HCT116 (cell line): ENCODE measurements around the gene EDN1.
"Not testable (repeated sequence)": the region's sequence is repeated elsewhere in the genome, so short reads cannot be mapped to it uniquely, and the experiment has no call there.

ENCODE experiments used
- ATF3 ChIP-seq: IDR thresholded peaks from 2 replicates; pipeline ENCODE4 v1.6.1; 2012
- CBX3 ChIP-seq: IDR thresholded peaks from 2 replicates; pipeline ENCODE4 v1.6.1; 2012; ENCODE audit warnings: low read depth
- CTCF ChIP-seq, 3 experiments: fragments of 200-600 bp in 1 of 3; sonication (generic) in 1 of 3; IDR thresholded peaks in 2 of 3; conservative IDR thresholded peaks in 1 of 3; 2 replicates each; pipeline ENCODE4 v1.5.1; 2012 to 2017; ENCODE audit warnings: low read depth in 2 of 3, low read length in 2 of 3, antibody characterized with exemption in 1 of 3, borderline replicate concordance in 1 of 3, control low read depth in 1 of 3, mild to moderate bottlenecking in 1 of 3, mixed read lengths in 1 of 3, mixed run types in 1 of 3, moderate library complexity in 1 of 3; ENCODE audit not compliant: insufficient read depth in 1 of 3
- EZH2 ChIP-seq: fragments of 200-600 bp; sonication (generic); IDR thresholded peaks from 2 replicates; pipeline ENCODE4 v1.6.1; 2017; ENCODE audit warnings: antibody characterized with exemption, mixed run types
- JUND ChIP-seq: IDR thresholded peaks from 2 replicates; pipeline ENCODE4 v1.6.1; 2012
- POLR2A ChIP-seq: IDR thresholded peaks from 2 replicates; pipeline ENCODE4 v1.7.0; 2011; ENCODE audit warnings: borderline replicate concordance; ENCODE audit not compliant: insufficient read depth, insufficient read length; ENCODE audit errors: extremely low read depth
- POLR2AphosphoS5 ChIP-seq: IDR thresholded peaks from 2 replicates; pipeline ENCODE4 v1.6.1; 2011; ENCODE audit warnings: mild to moderate bottlenecking, low read depth, low read length, moderate library complexity
- RAD21 ChIP-seq: IDR thresholded peaks from 2 replicates; pipeline ENCODE4 v1.6.1; 2012; ENCODE audit warnings: low read depth, mild to moderate bottlenecking
- SIN3A ChIP-seq: IDR thresholded peaks from 2 replicates; pipeline ENCODE4 v1.6.1; 2012; ENCODE audit warnings: low read depth
- YY1 ChIP-seq: IDR thresholded peaks from 2 replicates; pipeline ENCODE4 v1.6.1; 2011; ENCODE audit warnings: low read length, low read depth, moderate library complexity, mild to moderate bottlenecking; ENCODE audit not compliant: insufficient replicate concordance; ENCODE audit errors: extremely low read depth
- ZBTB33 ChIP-seq: IDR thresholded peaks from 2 replicates; pipeline ENCODE4 v1.6.1; 2011; ENCODE audit warnings: mild to moderate bottlenecking, low read length, moderate library complexity; ENCODE audit not compliant: insufficient replicate concordance; ENCODE audit errors: extremely low read depth

DNA sequence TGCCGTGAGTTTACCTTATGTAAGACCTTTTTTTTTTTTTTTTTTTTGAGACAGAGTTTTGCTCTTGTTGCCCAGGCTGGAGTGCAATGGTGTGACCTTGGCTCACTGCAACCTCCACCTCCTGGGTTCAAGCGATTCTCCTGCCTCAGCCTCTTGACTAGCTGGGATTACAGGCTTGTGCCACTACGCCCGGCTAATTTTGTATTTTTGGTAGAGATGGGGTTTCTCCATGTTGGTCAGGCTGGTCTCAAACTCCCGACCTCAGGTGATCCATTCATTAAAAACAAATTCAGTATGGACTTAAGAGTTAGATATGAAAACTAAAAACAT lies 42.6 kb downstream of the EDN1 start:
- not testable (repeated sequence) for TF ChIP-seq SIN3A; EZH2; RAD21; CBX3; JUND; POLR2A; CTCF (IDR thresholded peaks at IDR 0.05 in 2 of 3, conservative IDR thresholded peaks at IDR 0.05 in 1 of 3; ENCODE audit: borderline replicate concordance in 1 of 3, insufficient read depth in 1 of 3, low read depth in 2 of 3, low read length in 2 of 3); POLR2AphosphoS5; YY1; ATF3; ZBTB33
